Mesothelial cell of epicardium (in vitro differentiated cells): Measurements from ENCODE around the gene FN3KRP. TPM values are rescaled to one million over a fixed set of nuclear protein-coding genes. Genes with fewer than 3 reads are reported as not detected.

Experiments
- DNase-seq, 2 experiments: peaks; one replicate each; pipeline ENCODE4 v3.0.0; 2021; ENCODE audit warnings: low spot score in 2 of 2; ENCODE audit not compliant: unreplicated experiment in 2 of 2
- H3K27ac Mint-ChIP-seq: 2 replicates; pipeline ENCODE4 v1.8.0; 2021; ENCODE audit warnings: mixed read lengths
- H3K27me3 Mint-ChIP-seq: 2 replicates; pipeline ENCODE4 v1.8.0; 2021; ENCODE audit warnings: low read depth, mixed read lengths
- H3K36me3 Mint-ChIP-seq: 2 replicates; pipeline ENCODE4 v1.8.0; 2021; ENCODE audit warnings: mixed read lengths
- H3K4me1 Mint-ChIP-seq: 2 replicates; pipeline ENCODE4 v1.8.0; 2021; ENCODE audit warnings: mixed read lengths
- H3K4me3 Mint-ChIP-seq: 2 replicates; pipeline ENCODE4 v1.8.0; 2021; ENCODE audit warnings: mild to moderate bottlenecking, moderate library complexity, mixed read lengths
- H3K9me3 Mint-ChIP-seq: 2 replicates; pipeline ENCODE4 v1.8.0; 2021; ENCODE audit warnings: mixed read lengths
- CTCF ChIP-seq: fragments of 200-600 bp; sonication (generic); IDR thresholded peaks from one replicate; pipeline ENCODE4 v1.5.0; 2021; ENCODE audit warnings: antibody characterized with exemption; ENCODE audit not compliant: unreplicated experiment
- total RNA-seq: library from RNA; stranded (reverse); gene quantifications from 3 replicates; pipeline ENCODE4 v1.2.1, GENCODE V29; 2021

The FN3KRP gene
- total RNA-seq, 1 donor from 2014 or later = 30.3 TPM

GRCh38 chr17:82709024-82709675, 7.4 kb upstream of the FN3KRP start:
- H3K4me3 Mint-ChIP-seq = no peak overlapping the region
- H3K4me1 Mint-ChIP-seq = no peaks in the 10 kb centered on the region
- H3K27me3 Mint-ChIP-seq = peaks cover 6% of the 10 kb centered on the region
- H3K27ac Mint-ChIP-seq = no peak overlapping the region
- no peaks in the 10 kb centered on the region for H3K36me3 Mint-ChIP-seq
- DNase-seq = no peak
- TF ChIP-seq CTCF = no peak
- H3K9me3 Mint-ChIP-seq = no peaks in the 10 kb centered on the region

GRCh38 chr17:82709676-82710498, 6.6 kb upstream of the FN3KRP start:
- Mint-ChIP-seq H3K27me3 (peaks cover 6% of the 10 kb centered on the region), H3K36me3 (no peaks in the 10 kb centered on the region), H3K4me3 (no peak overlapping the region), H3K4me1 (no peaks in the 10 kb centered on the region), H3K27ac (no peak overlapping the region), H3K9me3 (no peaks in the 10 kb centered on the region)
- TF ChIP-seq CTCF = no peak
- DNase-seq = no peak

- Mint-ChIP-seq H3K27ac (no peak overlapping the region), H3K36me3 (no peaks in the 10 kb centered on the region), H3K9me3 (no peaks in the 10 kb centered on the region), H3K4me3 (no peak overlapping the region), H3K27me3 (peaks cover 6% of the 10 kb centered on the region), H3K4me1 (peaks cover 1% of the 10 kb centered on the region)
- no peak for TF ChIP-seq CTCF
- no peak for DNase-seq
Observed at GRCh38 chr17:82710499-82711232, 5.8 kb upstream of the FN3KRP start.

- Mint-ChIP-seq H3K4me1 (peaks cover 17% of the 10 kb centered on the region), H3K9me3 (no peaks in the 10 kb centered on the region), H3K27ac (no peak overlapping the region), H3K36me3 (no peaks in the 10 kb centered on the region), H3K27me3 (peaks cover 6% of the 10 kb centered on the region), H3K4me3 (no peak overlapping the region)
- TF ChIP-seq CTCF = no peak
- DNase-seq = no peak
Observed at GRCh38 chr17:82713071-82713723, 3.3 kb upstream of the FN3KRP start.

GRCh38 chr17:82718986-82719685, 2.6 kb downstream of the FN3KRP start:
- Mint-ChIP-seq H3K9me3 (no peaks in the 10 kb centered on the region), H3K4me3 (no peak overlapping the region), H3K4me1 (peaks cover 17% of the 10 kb centered on the region), H3K27ac (no peak overlapping the region), H3K27me3 (no peaks in the 10 kb centered on the region), H3K36me3 (peaks cover 23% of the 10 kb centered on the region)
- TF ChIP-seq CTCF = no peak
- no peak for DNase-seq
